Subcutaneous adipose tissue (tissue), 4 donors: ENCODE measurements around the gene ROBO1. TPM values are rescaled to one million over a fixed set of nuclear protein-coding genes. Genes with fewer than 3 reads are reported as not detected.

Experiments used
- total RNA-seq, 4 donors: library from RNA; depleted of rRNA; stranded (reverse); fragments of >200 nt; gene quantifications; one replicate each; pipeline ENCODE4 v1.1.0, GENCODE V29; 2016
- TF ChIP-seq, protein P1 (sequence below): fragments of 450-650 bp; IDR thresholded peaks from one replicate; pipeline ENCODE4 v1.5.1; 2016; ENCODE audit warnings: low read depth, mild to moderate bottlenecking, control low read depth, antibody characterized with exemption, moderate library complexity

ROBO1 gene
- total RNA-seq, result 10 to 100 TPM; 26.6 to 34.0 (median 30.8) TPM

DNA sequence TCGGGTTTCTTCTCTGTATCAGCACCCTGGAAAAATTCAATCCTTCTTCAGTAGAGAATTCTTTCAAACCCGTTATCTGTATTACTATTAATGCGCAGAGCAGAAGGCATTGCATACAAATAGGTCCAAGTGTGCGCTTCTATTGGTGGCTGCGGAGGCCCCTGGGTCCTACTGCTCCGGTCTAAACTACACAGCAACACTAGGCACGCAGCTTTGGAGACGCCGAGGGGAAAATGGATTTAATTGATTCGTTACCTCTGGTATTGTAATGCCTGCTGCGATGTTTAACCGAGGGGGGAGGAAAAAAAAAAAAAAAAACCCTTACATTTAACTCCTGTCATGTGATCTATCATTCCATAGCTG, at the start of gene ROBO1:
Gene ROBO1 (minus strand): TSS at position 94 of the 363 bp plus-strand sequence.
- TF ChIP-seq, protein P1, sequence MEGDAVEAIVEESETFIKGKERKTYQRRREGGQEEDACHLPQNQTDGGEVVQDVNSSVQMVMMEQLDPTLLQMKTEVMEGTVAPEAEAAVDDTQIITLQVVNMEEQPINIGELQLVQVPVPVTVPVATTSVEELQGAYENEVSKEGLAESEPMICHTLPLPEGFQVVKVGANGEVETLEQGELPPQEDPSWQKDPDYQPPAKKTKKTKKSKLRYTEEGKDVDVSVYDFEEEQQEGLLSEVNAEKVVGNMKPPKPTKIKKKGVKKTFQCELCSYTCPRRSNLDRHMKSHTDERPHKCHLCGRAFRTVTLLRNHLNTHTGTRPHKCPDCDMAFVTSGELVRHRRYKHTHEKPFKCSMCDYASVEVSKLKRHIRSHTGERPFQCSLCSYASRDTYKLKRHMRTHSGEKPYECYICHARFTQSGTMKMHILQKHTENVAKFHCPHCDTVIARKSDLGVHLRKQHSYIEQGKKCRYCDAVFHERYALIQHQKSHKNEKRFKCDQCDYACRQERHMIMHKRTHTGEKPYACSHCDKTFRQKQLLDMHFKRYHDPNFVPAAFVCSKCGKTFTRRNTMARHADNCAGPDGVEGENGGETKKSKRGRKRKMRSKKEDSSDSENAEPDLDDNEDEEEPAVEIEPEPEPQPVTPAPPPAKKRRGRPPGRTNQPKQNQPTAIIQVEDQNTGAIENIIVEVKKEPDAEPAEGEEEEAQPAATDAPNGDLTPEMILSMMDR, result no peak

DNA sequence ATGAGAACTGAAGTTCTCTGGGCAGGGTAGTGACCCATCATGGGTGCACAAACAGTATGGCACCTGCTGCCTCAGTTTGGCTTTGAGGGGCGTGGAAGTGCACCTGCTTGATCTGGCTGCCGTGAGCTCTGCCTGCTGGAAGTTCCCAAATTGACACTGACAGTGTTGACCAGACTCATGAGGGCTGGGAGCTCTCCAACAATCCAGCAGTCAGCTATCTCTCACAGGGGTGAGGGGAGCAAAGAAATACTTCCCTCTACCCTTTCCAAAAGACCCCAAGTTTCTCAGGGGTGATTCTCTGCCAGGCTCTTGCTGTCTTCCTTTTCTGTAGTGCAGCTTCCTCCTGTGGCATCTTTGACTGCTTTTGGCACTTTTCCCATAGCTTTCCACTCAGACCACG, 49.4 kb upstream of the ROBO1 start:
- TF ChIP-seq, protein P1, result no peak

DNA sequence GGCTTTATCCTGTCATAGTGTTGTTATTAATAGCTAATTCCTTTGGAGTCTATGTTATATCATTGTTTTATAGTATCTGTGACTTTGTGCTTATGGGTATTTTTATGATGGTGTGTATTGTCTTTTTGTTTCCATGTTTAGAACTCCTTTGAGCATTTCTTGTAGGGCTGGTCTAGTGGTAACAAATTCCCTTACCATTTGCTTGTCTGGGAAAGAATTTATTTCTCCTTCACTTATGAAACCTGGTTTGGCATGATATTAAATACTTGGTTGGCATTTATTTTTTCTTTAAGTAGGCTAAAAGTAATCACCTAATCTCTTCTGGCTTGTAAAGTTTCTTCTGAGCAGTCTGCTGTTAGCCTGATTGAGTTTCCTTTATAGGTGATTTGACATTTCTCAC, 47.7 kb upstream of the ROBO1 start:
- TF ChIP-seq, protein P1, result no peak

DNA sequence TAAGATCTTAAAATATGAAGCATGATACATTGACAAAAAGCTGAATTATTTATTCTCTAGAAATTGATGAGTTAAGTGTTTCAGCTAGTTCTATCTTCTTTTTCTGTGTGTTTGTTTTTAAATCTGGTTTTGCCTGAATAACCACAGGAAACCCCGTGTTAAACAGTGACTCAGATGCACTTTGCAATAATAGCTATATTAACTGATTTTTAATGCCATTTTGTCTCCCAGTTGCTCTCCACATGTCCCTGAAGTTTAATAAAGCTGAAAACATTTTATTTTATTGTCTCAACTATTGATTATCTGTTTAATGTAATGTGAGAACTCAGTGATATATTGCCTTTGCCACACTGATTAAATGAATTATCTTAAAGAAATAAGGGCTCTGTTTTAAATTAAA, 42.8 kb upstream of the ROBO1 start:
- TF ChIP-seq, protein P1, result no peak

DNA sequence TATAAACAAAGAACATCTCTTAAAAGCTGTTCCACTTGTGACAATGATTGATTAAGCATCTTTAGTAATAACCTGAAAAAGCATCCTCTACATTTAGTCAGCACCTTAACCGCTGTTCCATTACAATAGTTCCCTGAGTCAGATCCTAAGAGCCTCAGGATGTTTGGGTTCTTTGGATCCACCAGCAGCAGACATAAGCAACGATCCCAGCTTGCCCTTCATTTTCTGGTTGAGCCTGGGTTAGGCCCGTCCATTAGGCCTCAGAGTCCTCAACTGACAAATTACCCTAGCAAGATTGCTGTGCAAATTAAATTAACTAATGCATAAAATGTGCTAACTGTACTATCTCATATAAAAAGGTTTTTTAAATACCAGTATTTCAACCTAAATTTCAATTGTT, 42.3 kb upstream of the ROBO1 start:
- TF ChIP-seq, protein P1, result no peak

DNA sequence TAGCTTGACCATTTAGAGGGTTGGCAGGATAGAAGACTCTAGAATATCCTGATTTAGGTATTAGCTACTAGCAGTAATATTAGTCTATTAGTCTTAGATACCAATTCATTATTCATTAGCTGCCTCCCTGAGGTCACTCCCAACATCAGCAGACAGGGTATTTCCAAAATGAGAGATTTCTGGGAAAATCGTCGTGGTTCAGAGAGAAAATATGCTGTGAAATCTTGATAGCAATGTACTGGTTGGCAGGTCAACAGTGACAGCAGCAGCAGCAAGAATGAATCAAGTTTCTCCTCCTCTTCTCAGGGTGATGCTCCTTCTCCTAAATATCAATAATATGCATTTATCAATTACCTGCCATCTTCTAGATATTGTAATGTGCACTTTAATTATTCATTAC, 41.3 kb upstream of the ROBO1 start:
- TF ChIP-seq, protein P1, result no peak

DNA sequence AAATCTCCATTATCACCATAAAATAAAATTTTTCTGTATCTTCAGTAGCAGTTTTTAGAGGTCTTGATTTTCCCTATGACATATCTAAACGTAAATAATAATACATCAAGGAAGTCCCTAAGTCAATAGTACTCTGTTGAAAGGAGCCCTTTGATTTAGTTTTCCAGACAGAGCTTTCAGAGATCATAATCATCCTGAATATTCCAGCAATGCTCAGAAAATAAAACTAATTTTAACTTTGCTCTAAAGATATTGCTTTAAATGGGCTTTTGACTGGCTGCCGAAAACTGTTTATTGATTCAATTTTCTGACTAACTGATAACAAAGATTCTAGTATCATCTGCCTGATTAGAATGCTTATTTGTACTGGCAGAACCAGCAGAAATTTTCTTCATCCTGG, 40.7 kb upstream of the ROBO1 start:
- TF ChIP-seq, protein P1, result no peak
